Heart left ventricle (tissue), 16 donors: ENCODE measurements around the gene EHBP1L1. TPM values are rescaled to one million over a fixed set of nuclear protein-coding genes. Genes with fewer than 3 reads are reported as not detected.

ENCODE experiments used
- ATAC-seq, 4 donors: fragments of 200-7000 bp; cut with Tn5 transposase; one replicate each; pipeline ENCODE4 v1.9.1; 2020 to 2022; ENCODE audit warnings: moderate library complexity in 4 of 4, mild to moderate bottlenecking in 3 of 4, moderate number of reproducible peaks in 1 of 4
- DNase-seq, 5 donors: peaks; one replicate each; pipeline ENCODE4 v3.0.0-alpha.2; 2020
- H3K27ac ChIP-seq, 12 donors: fragments of 200-600 bp; sonication (generic) in 4 of 12; one replicate each; pipeline versions ENCODE4 v1.5.0 to v1.8.0; 2016 to 2022; ENCODE audit warnings: mild to moderate bottlenecking in 2 of 12
- H3K27me3 ChIP-seq, 9 donors: fragments of 200-600 bp; sonication (generic) in 2 of 9; one replicate each; pipeline versions ENCODE4 v1.5.1 to v1.8.0; 2016 to 2022; ENCODE audit warnings: mild to moderate bottlenecking in 3 of 9
- H3K36me3 ChIP-seq, 9 donors: fragments of 200-600 bp; sonication (generic) in 2 of 9; one replicate each; pipeline versions ENCODE4 v1.5.0 to v1.8.0; 2018 to 2022; ENCODE audit warnings: mild to moderate bottlenecking in 2 of 9
- H3K4me1 ChIP-seq, 12 donors: fragments of 200-600 bp; sonication (generic) in 4 of 12; one replicate each; pipeline versions ENCODE4 v1.5.0 to v1.8.0; 2016 to 2022; ENCODE audit warnings: mild to moderate bottlenecking in 3 of 12
- H3K4me3 ChIP-seq, 12 donors: fragments of 200-600 bp; sonication (generic) in 4 of 12; one replicate each; pipeline versions ENCODE4 v1.5.0 to v1.8.0; 2017 to 2022; ENCODE audit warnings: mild to moderate bottlenecking in 9 of 12, moderate library complexity in 4 of 12
- H3K9me3 ChIP-seq, 12 donors: fragments of 200-600 bp; sonication (generic) in 4 of 12; one replicate each; pipeline versions ENCODE4 v1.5.0 to v1.8.0; 2016 to 2022; ENCODE audit warnings: mild to moderate bottlenecking in 1 of 12
- CTCF ChIP-seq, 12 donors: fragments of 200-600 bp; sonication (generic) in 4 of 12; IDR thresholded peaks; one replicate each; pipeline versions ENCODE4 v1.5.0 to v1.8.0; 2018 to 2022; ENCODE audit warnings: antibody characterized with exemption in 12 of 12, mild to moderate bottlenecking in 5 of 12
- POLR2A ChIP-seq, 2 donors: fragments of 450-650 bp; IDR thresholded peaks; one replicate each; pipeline ENCODE4 v1.6.1; 2017; ENCODE audit warnings: antibody characterized with exemption in 2 of 2, mild to moderate bottlenecking in 2 of 2, moderate library complexity in 2 of 2
- WGBS, 4 donors: extraction: QIAGEN DNeasy Blood & Tissue Kit in 2 of 4; methylation state at CpG; one replicate each; pipeline versions ENCODE4 v1.1.5 to v1.1.7; 2013 to 2018; 5-methylcytosine and 5-hydroxymethylcytosine counted together
- intact Hi-C, 10 donors: fragments of 100-400 bp; cut with DNase I; formaldehyde crosslinking; loops; one replicate each; pipeline versions ENCODE4 v1.11.1 to v1.14.2; 2022
- polyA plus RNA-seq, 2 donors: library from polyadenylated mRNA; stranded (reverse); fragments of 200-250 nt; gene quantifications; one replicate each; pipeline ENCODE4 v1.2.3, GENCODE V29; 2013
- total RNA-seq, 9 donors: library from RNA; depleted of rRNA in 2 of 9; stranded (reverse); fragments of >200 nt in 2 of 9; fragmentation: NEBNext Ultra II Directional in 3 of 9; extraction: Animal tissue kit (Norgen Biotek cat#: 25700) in 3 of 9; gene quantifications; one replicate each; pipeline versions ENCODE4 v1.1.0 to v1.2.4, GENCODE V29; 2016 to 2023
- donor health status: ischemic (EF 13 %, LVEDD 7.1; RV severe dilation, severe dysfunction).
- donor health status: healthy with polysubstance abuse.
- donor health status: DM: no; HTN: yes; CAD: no.
- donor health status: DM: no; HTN: no; CAD: no.
- donor health status: ischemic (EF 25% LVEDD 6.9; RV normal size, moderate dysfunction).
- donor health status: ischemic (EF 25% LVEDD 5.7; RV mildly dilated, moderate dysfunction).
- donor health status: healthy.
- donor health status: DM: yes; HTN: yes; CAD: no.
- donor health status: ischemic (EF 35%, LVEDD 5.7; RV mildly dilated, moderate dysfunction).
- donor health status: nonischemic (EF 11% LVEDD 7.7; RV severe dilation, severe dysfunction).
- donor health status: DM: yes; HTN: yes; CAD: no.
- donor health status: PGD.
- donor health status: ischemic (EF 29% LVEDD 5.4; RV normal size, mild dysfunction).
- donor health status: nonischemic (EF 23%, LVEDD 6.1; RV moderate dilation, normal function).

EHBP1L1 gene
- total and polyA plus RNA-seq, 11 donors, result 37.4 to 144 (median 79.0) TPM

- ATAC-seq, result peak; percentile 52 to 86 (median 78)
- 0 to 1% (median 0%) methylated on average over 43 to 79 of the region's 79 CpGs for WGBS, 4 donors
- H3K4me1 ChIP-seq, result peaks cover 6 to 78% (median 62%) of the 10 kb centered on the region in 12 donors
Measured at GRCh38 chr11:65558002-65558929, 17.6 kb upstream of the EHBP1L1 start, which contains the start of gene LTBP3. TSS of gene LTBP3 (minus strand) at chr11:65558359. CDS start at chr11:65557959, 400 bp downstream.

DNA sequence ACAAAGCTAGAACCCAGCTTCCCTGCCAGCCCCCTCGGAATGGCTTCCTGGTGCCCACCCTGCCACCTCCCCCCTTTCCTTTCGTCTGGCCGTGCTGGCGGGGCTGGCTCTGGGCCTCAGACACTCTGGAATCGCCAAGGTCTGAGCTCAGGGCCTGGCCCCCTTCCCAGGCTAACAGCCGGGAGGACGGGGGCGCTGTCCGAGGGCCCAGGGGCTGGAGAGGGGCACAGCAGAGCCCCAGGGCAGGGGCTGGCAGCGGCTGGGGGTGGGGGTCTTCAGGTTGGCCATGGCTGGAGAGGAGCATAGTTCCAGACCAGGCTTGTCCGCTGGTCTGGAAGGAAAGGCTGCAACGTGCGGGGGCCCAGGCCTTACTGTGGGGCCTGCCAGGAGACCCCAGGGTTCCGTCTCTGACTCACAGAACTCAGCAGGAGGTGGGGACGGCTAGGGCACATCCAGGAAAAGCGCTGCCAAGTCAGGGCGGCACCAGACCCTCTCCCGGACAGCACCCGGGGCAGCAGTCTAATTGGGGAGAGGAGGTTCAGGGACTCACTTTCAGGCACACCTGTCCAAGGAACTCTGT is 16.8 kb upstream of the EHBP1L1 start:
- intact Hi-C loops, result loop anchor here in 1 of 10 donors (1.0 kb wide), 1 partner anchor 18 kb away; no protein-coding TSS in a partner anchor
- Histone ChIP-seq H3K27ac (peak overlapping the region; percentile 86 to 99 (median 96)), H3K4me1 (peaks cover 6 to 71% (median 62%) of the 10 kb centered on the region in 12 donors), H3K9me3 (no peaks in the 10 kb centered on the region), H3K4me3 (peak overlapping the region in 10 of 12 donors; percentile 49 to 85 (median 67)), H3K36me3 (peaks cover 0 to 1% (median 0%) of the 10 kb centered on the region in 9 donors), H3K27me3 (no peaks in the 10 kb centered on the region)
- ATAC-seq (peak; percentile 43 to 73 (median 61)), DNase-seq (peak; percentile 79 to 87 (median 82))
- WGBS, 4 donors, result 34 to 46% (median 39%) methylated on average over 12 to 19 of the region's 19 CpGs
- TF ChIP-seq POLR2A (IDR thresholded peaks at IDR 0.05) (no peak), CTCF (IDR thresholded peaks at IDR 0.05) (peak in 3 of 12 donors; percentile 9 to 24 (median 17))

More at GRCh38 chr11:65558002-65558929, 17.6 kb upstream of the EHBP1L1 start, which contains the start of gene LTBP3:
- Histone ChIP-seq H3K36me3 (peaks cover 0 to 9% (median 0%) of the 10 kb centered on the region in 9 donors), H3K27me3 (no peaks in the 10 kb centered on the region), H3K4me3 (peak within 1 kb of the TSS; percentile 49 to 85 (median 67)), H3K27ac (peak within 1 kb of the TSS; percentile 86 to 99 (median 96)), H3K9me3 (no peaks in the 10 kb centered on the region)
- peak in 1 of 2 donors; percentile 19 for TF ChIP-seq POLR2A (IDR thresholded peaks at IDR 0.05)
- peak in 2 of 12 donors; percentile 6 to 17 for TF ChIP-seq CTCF (IDR thresholded peaks at IDR 0.05)
- intact Hi-C loops, result loop anchor here in 1 of 10 donors (1.0 kb wide), 1 partner anchor 17 kb away; no protein-coding TSS in a partner anchor
- peak; percentile 84 to 92 (median 87) for DNase-seq

DNA sequence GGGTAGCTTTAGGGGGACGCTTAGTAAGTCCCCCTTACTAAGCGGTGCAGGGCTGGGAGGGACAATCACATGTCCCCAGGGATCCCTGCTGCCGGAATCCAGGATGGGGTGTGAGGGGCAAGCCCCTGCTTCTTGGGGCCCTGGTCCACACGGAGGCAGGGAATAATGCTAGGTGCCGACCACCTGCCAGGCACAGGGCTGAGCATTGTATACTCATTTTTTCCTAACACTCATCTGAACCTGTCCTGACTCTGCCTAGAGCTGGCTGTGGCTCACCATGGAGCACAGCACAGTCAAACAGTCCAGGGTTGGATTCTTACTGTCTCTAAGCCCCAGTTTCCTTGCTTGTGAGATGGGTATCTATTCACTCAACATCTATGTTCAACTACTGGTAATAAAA is 16.3 kb upstream of the EHBP1L1 start:
- ATAC-seq (peak in 1 of 4 donors; percentile 3), DNase-seq (peak in 1 of 5 donors; percentile 12)
- Histone ChIP-seq H3K27me3 (no peaks in the 10 kb centered on the region), H3K9me3 (no peaks in the 10 kb centered on the region), H3K4me3 (no peak overlapping the region), H3K27ac (peak overlapping the region; percentile 86 to 99 (median 96)), H3K36me3 (no peaks in the 10 kb centered on the region), H3K4me1 (peaks cover 6 to 66% (median 59%) of the 10 kb centered on the region in 12 donors)
- intact Hi-C loops, result no loop called here
- 58 to 68% (median 60%) methylated on average over 5 of the region's 5 CpGs for WGBS, 4 donors
- TF ChIP-seq POLR2A (IDR thresholded peaks at IDR 0.05) (no peak), CTCF (IDR thresholded peaks at IDR 0.05) (no peak)
